Trophoblast cell (in vitro differentiated cells and primary cell): ENCODE results near the gene SLC26A9.

ENCODE experiments used
- DNase-seq, 2 donors: peaks; one replicate each; pipeline ENCODE4 v3.0.0-alpha.2; 2016
- H2AFZ ChIP-seq: 2 replicates; pipeline ENCODE4 v1.6.1; 2013; ENCODE audit warnings: low read length, moderate library complexity, mild to moderate bottlenecking; ENCODE audit not compliant: insufficient read depth, poor library complexity
- H2AK5ac ChIP-seq: 2 replicates; pipeline ENCODE4 v1.6.1; 2013; ENCODE audit warnings: mild to moderate bottlenecking, low read length
- H2BK120ac ChIP-seq: 2 replicates; pipeline ENCODE4 v1.6.1; 2013; ENCODE audit warnings: low read length, mild to moderate bottlenecking, moderate library complexity; ENCODE audit not compliant: insufficient read depth, poor library complexity
- H2BK12ac ChIP-seq: 2 replicates; pipeline ENCODE4 v1.6.1; 2013; ENCODE audit warnings: mild to moderate bottlenecking, low read length, moderate library complexity
- H2BK5ac ChIP-seq: 2 replicates; pipeline ENCODE4 v1.6.1; 2013; ENCODE audit warnings: low read length, low read depth, moderate library complexity, mild to moderate bottlenecking; ENCODE audit not compliant: poor library complexity
- H3K14ac ChIP-seq: 2 replicates; pipeline ENCODE4 v1.6.1; 2013; ENCODE audit warnings: mild to moderate bottlenecking, low read length
- H3K18ac ChIP-seq: 2 replicates; pipeline ENCODE4 v1.6.1; 2013; ENCODE audit warnings: mild to moderate bottlenecking, low read length
- H3K23ac ChIP-seq: 2 replicates; pipeline ENCODE4 v1.6.1; 2013; ENCODE audit warnings: low read length
- H3K27ac ChIP-seq: 2 replicates; pipeline ENCODE4 v1.5.1; 2013; ENCODE audit warnings: low read depth, mild to moderate bottlenecking, inconsistent platforms, low read length, moderate library complexity
- H3K27me3 ChIP-seq: 2 replicates; pipeline ENCODE4 v1.6.1; 2013; ENCODE audit warnings: inconsistent platforms, mild to moderate bottlenecking, low read length, moderate library complexity; ENCODE audit not compliant: insufficient read depth
- H3K36me3 ChIP-seq, 2 experiments: 1 replicate in 1 of 2; 2 replicates in 1 of 2; pipeline ENCODE4 v1.6.1; 2013; ENCODE audit warnings: low read length in 2 of 2, mild to moderate bottlenecking in 2 of 2, moderate library complexity in 1 of 2; ENCODE audit not compliant: insufficient read depth in 2 of 2, control insufficient read depth in 1 of 2
- H3K4ac ChIP-seq: 2 replicates; pipeline ENCODE4 v1.6.1; 2013; ENCODE audit warnings: low read depth, mild to moderate bottlenecking, low read length, moderate library complexity
- H3K4me1 ChIP-seq, 2 experiments: 1 replicate in 1 of 2; 2 replicates in 1 of 2; pipeline ENCODE4 v1.6.1; 2013; ENCODE audit warnings: low read length in 2 of 2, mild to moderate bottlenecking in 2 of 2, moderate library complexity in 1 of 2; ENCODE audit not compliant: insufficient read depth in 2 of 2, control insufficient read depth in 1 of 2
- H3K4me2 ChIP-seq: 2 replicates; pipeline ENCODE4 v1.6.1; 2013; ENCODE audit warnings: inconsistent platforms, mild to moderate bottlenecking, low read length, moderate library complexity
- H3K4me3 ChIP-seq: 2 replicates; pipeline ENCODE4 v1.5.1; 2013; ENCODE audit warnings: mild to moderate bottlenecking, low read depth, low read length, inconsistent platforms
- H3K79me1 ChIP-seq: one replicate; pipeline ENCODE4 v1.6.1; 2013; ENCODE audit warnings: low read length
- H3K79me2 ChIP-seq: 2 replicates; pipeline ENCODE4 v1.6.1; 2013; ENCODE audit warnings: low read length, mild to moderate bottlenecking; ENCODE audit not compliant: control insufficient read depth, insufficient read depth, poor library complexity
- H3K9ac ChIP-seq: 2 replicates; pipeline ENCODE4 v1.6.1; 2013; ENCODE audit warnings: mild to moderate bottlenecking, low read length
- H3K9me3 ChIP-seq: 2 replicates; pipeline ENCODE4 v1.6.1; 2013; ENCODE audit warnings: low read depth, mild to moderate bottlenecking, control low read depth, inconsistent platforms, low read length; ENCODE audit not compliant: insufficient read depth
- H4K12ac ChIP-seq: 2 replicates; pipeline ENCODE4 v1.6.1; 2013; ENCODE audit warnings: low read depth, mild to moderate bottlenecking, low read length, moderate library complexity
- H4K8ac ChIP-seq: 2 replicates; pipeline ENCODE4 v1.6.1; 2013; ENCODE audit warnings: low read depth, mild to moderate bottlenecking, low read length, moderate library complexity
- H4K91ac ChIP-seq: one replicate; pipeline ENCODE4 v1.6.1; 2013; ENCODE audit warnings: low read depth, mild to moderate bottlenecking, low read length, moderate library complexity
- WGBS: extraction: QIAGEN DNeasy Blood & Tissue Kit; methylation state at CpG from one replicate; pipeline ENCODE4 v1.1.7; 2013; ENCODE audit warnings: missing lambda C conversion rate; ENCODE audit not compliant: insufficient read length, insufficient coverage; ENCODE audit errors: extremely low coverage; 5-methylcytosine and 5-hydroxymethylcytosine counted together

SLC26A9 gene

GRCh38 chr1:205940710-205941109 lies 2.5 kb downstream of the SLC26A9 start:
- H3K4me2 ChIP-seq: no peak overlapping the region
- no peaks in the 10 kb centered on the region for H3K27me3 ChIP-seq
- H3K79me1 ChIP-seq: no peaks in the 10 kb centered on the region
- no peak overlapping the region for H4K91ac ChIP-seq
- H4K12ac ChIP-seq: no peak overlapping the region
- no peaks in the 10 kb centered on the region for H3K79me2 ChIP-seq
- no peak for DNase-seq
- H3K27ac ChIP-seq: no peak overlapping the region
- H3K4me3 ChIP-seq: no peak overlapping the region
- H3K4ac ChIP-seq: no peak overlapping the region
- no peak overlapping the region for H2BK5ac ChIP-seq
- H3K23ac ChIP-seq: no peak overlapping the region
- no peaks in the 10 kb centered on the region for H3K36me3 ChIP-seq
- no peak overlapping the region for H4K8ac ChIP-seq
- no peak overlapping the region for H3K14ac ChIP-seq
- H2BK12ac ChIP-seq: no peak overlapping the region
- H2BK120ac ChIP-seq: no peak overlapping the region
- no peak overlapping the region for H3K18ac ChIP-seq
- H3K9me3 ChIP-seq: no peaks in the 10 kb centered on the region
- no CpG with 5 or more reads among the region's 5 CpGs for WGBS
- H2AFZ ChIP-seq: no peak overlapping the region
- H3K9ac ChIP-seq: no peak overlapping the region
- peaks cover 0 to 2% of the 10 kb centered on the region in 2 experiments for H3K4me1 ChIP-seq
- H2AK5ac ChIP-seq: no peak overlapping the region

GRCh38 chr1:205939690-205940330 lies 3.4 kb downstream of the SLC26A9 start:
- H3K4ac ChIP-seq: no peak overlapping the region
- no peak overlapping the region for H3K14ac ChIP-seq
- no peaks in the 10 kb centered on the region for H3K79me1 ChIP-seq
- H3K36me3 ChIP-seq: no peaks in the 10 kb centered on the region
- H3K27me3 ChIP-seq: no peaks in the 10 kb centered on the region
- no peak overlapping the region for H2BK5ac ChIP-seq
- H4K8ac ChIP-seq: no peak overlapping the region
- no peak overlapping the region for H2AK5ac ChIP-seq
- H3K4me1 ChIP-seq: peaks cover 0 to 2% of the 10 kb centered on the region in 2 experiments
- H3K4me2 ChIP-seq: no peak overlapping the region
- no peak overlapping the region for H3K27ac ChIP-seq
- H2BK12ac ChIP-seq: no peak overlapping the region
- no peak overlapping the region for H3K9ac ChIP-seq
- H2BK120ac ChIP-seq: no peak overlapping the region
- no peak overlapping the region for H3K23ac ChIP-seq
- DNase-seq: no peak
- H3K18ac ChIP-seq: no peak overlapping the region
- H3K4me3 ChIP-seq: no peak overlapping the region
- no peaks in the 10 kb centered on the region for H3K9me3 ChIP-seq
- H2AFZ ChIP-seq: no peak overlapping the region
- H3K79me2 ChIP-seq: no peaks in the 10 kb centered on the region
- no peak overlapping the region for H4K91ac ChIP-seq
- H4K12ac ChIP-seq: no peak overlapping the region
- no CpG with 5 or more reads among the region's 7 CpGs for WGBS

- H3K36me3 ChIP-seq: no peaks in the 10 kb centered on the region
- no peak overlapping the region for H3K27ac ChIP-seq
- H2BK120ac ChIP-seq: no peak overlapping the region
- H3K18ac ChIP-seq: no peak overlapping the region
- no peak overlapping the region for H3K4me2 ChIP-seq
- H4K8ac ChIP-seq: no peak overlapping the region
- WGBS: no CpG with 5 or more reads among the region's 1 CpG
- H3K9me3 ChIP-seq: no peaks in the 10 kb centered on the region
- no peak overlapping the region for H2AFZ ChIP-seq
- H3K9ac ChIP-seq: no peak overlapping the region
- no peaks in the 10 kb centered on the region for H3K79me1 ChIP-seq
- no peak overlapping the region for H3K4me3 ChIP-seq
- no peak overlapping the region for H2AK5ac ChIP-seq
- H3K4ac ChIP-seq: no peak overlapping the region
- H3K4me1 ChIP-seq: peaks cover 0 to 5% of the 10 kb centered on the region in 2 experiments
- no peak overlapping the region for H3K23ac ChIP-seq
- no peaks in the 10 kb centered on the region for H3K79me2 ChIP-seq
- H2BK5ac ChIP-seq: no peak overlapping the region
- DNase-seq: no peak
- no peak overlapping the region for H3K14ac ChIP-seq
- H4K91ac ChIP-seq: no peak overlapping the region
- H4K12ac ChIP-seq: no peak overlapping the region
- H2BK12ac ChIP-seq: no peak overlapping the region
- H3K27me3 ChIP-seq: no peaks in the 10 kb centered on the region
Observed at GRCh38 chr1:205938682-205939081, 4.6 kb downstream of the SLC26A9 start.

GRCh38 chr1:205936846-205937586 lies 6.2 kb downstream of the SLC26A9 start:
- no peak overlapping the region for H3K4ac ChIP-seq
- no peak overlapping the region for H2BK120ac ChIP-seq
- H3K36me3 ChIP-seq: no peaks in the 10 kb centered on the region
- H3K4me1 ChIP-seq: peaks cover 0 to 10% of the 10 kb centered on the region in 2 experiments
- no peak overlapping the region for H4K91ac ChIP-seq
- H3K23ac ChIP-seq: no peak overlapping the region
- H3K27ac ChIP-seq: no peak overlapping the region
- H3K79me1 ChIP-seq: no peaks in the 10 kb centered on the region
- H4K8ac ChIP-seq: no peak overlapping the region
- H3K18ac ChIP-seq: no peak overlapping the region
- H3K4me3 ChIP-seq: no peak overlapping the region
- no peaks in the 10 kb centered on the region for H3K27me3 ChIP-seq
- H3K9me3 ChIP-seq: no peaks in the 10 kb centered on the region
- DNase-seq: peak in 1 of 2 donors; percentile 15
- H4K12ac ChIP-seq: no peak overlapping the region
- no peak overlapping the region for H2AFZ ChIP-seq
- H3K9ac ChIP-seq: no peak overlapping the region
- no peak overlapping the region for H3K14ac ChIP-seq
- WGBS: no CpG with 5 or more reads among the region's 7 CpGs
- no peak overlapping the region for H2AK5ac ChIP-seq
- H3K4me2 ChIP-seq: no peak overlapping the region
- H3K79me2 ChIP-seq: no peaks in the 10 kb centered on the region
- H2BK12ac ChIP-seq: no peak overlapping the region
- H2BK5ac ChIP-seq: no peak overlapping the region
